Pancreas (tissue), 10 donors: ENCODE measurements around the gene HIF1A. TPM values are rescaled to one million over a fixed set of nuclear protein-coding genes. Genes with fewer than 3 reads are reported as not detected.

Experiments
- ATAC-seq, 4 donors: fragments of 200-7000 bp; cut with Tn5 transposase; one replicate each; pipeline versions ENCODE4 v1.8.0 to v1.9.1; 2020; ENCODE audit warnings: mild to moderate bottlenecking in 4 of 4, moderate library complexity in 4 of 4
- DNase-seq, 6 donors: peaks; one replicate each; pipeline ENCODE4 v3.0.0-alpha.2; 2020
- FAIRE-seq: peaks from 2 replicates; lab custom pipeline; 2012; peaks lifted over from hg19 to GRCh38; lab: Jason Lieb, UNC
- H3K27ac ChIP-seq, 4 donors: fragments of 200-600 bp; sonication (generic); 1 replicate in 3 of 4; 2 replicates in 1 of 4; pipeline versions ENCODE4 v1.5.0 to v1.8.0; 2020
- H3K27me3 ChIP-seq, 4 donors: fragments of 200-600 bp; one replicate each; pipeline ENCODE4 v1.8.0; 2021
- H3K36me3 ChIP-seq, 3 donors: fragments of 200-600 bp; sonication (generic) in 1 of 3; one replicate each; pipeline versions ENCODE4 v1.5.0 to v1.8.0; 2020 to 2021
- H3K4me1 ChIP-seq, 3 donors: fragments of 200-600 bp; one replicate each; pipeline ENCODE4 v1.8.0; 2021
- H3K4me3 ChIP-seq, 4 donors: fragments of 200-600 bp; sonication (generic) in 2 of 4; one replicate each; pipeline versions ENCODE4 v1.5.0 to v1.8.0; 2020 to 2021
- H3K9me3 ChIP-seq, 4 donors: fragments of 200-600 bp; one replicate each; pipeline ENCODE4 v1.8.0; 2021
- CTCF ChIP-seq, 4 donors: fragments of 200-600 bp; sonication (generic) in 3 of 4; IDR thresholded peaks; one replicate each; pipeline versions ENCODE4 v1.5.0 to v1.8.0; 2021; ENCODE audit warnings: antibody characterized with exemption in 4 of 4
- WGBS, 2 donors: extraction: QIAGEN DNeasy Blood & Tissue Kit; methylation state at CpG; one replicate each; pipeline ENCODE4 v1.1.7; 2013; 5-methylcytosine and 5-hydroxymethylcytosine counted together
- intact Hi-C, 3 donors: fragments of 100-400 bp; cut with DNase I; formaldehyde crosslinking; loops; one replicate each; pipeline versions ENCODE4 v1.11.1 to v1.14.2; 2022
- polyA plus RNA-seq, 2 donors: library from polyadenylated mRNA; stranded (reverse); fragments of 200-250 nt; gene quantifications; one replicate each; pipeline ENCODE4 v1.2.3, GENCODE V29; 2013
- total RNA-seq, 6 donors: library from RNA; stranded (reverse); fragmentation: NEBNext Ultra II Directional in 4 of 6; extraction: Animal tissue kit (Norgen Biotek cat#: 25700) in 4 of 6; gene quantifications; one replicate each; pipeline versions ENCODE4 v1.2.1 to v1.2.4, GENCODE V29; 2021 to 2023
- donor health status: healthy with polysubstance abuse.
- donor health status: DM: no; HTN: no; CAD: no; lungs with moderate emphysema.
- donor health status: DM: no; HTN: no; CAD: no.
- donor health status: control.
- donor health status: control.
- donor health status: Bipolar disorder and iron deficiency.
- donor health status: DM: yes; HTN: yes; CAD: no.
- donor health status: DM: no; HTN: no; CAD: no.
- donor health status: DM: no; HTN: no; CAD: no.
- donor health status: DM: yes; HTN: yes; CAD: no.

HIF1A gene
- total and polyA plus RNA-seq, 8 donors, result 10.6 to 97.4 (median 27.0) TPM

GRCh38 chr14:61678975-61679374 lies 16.3 kb upstream of the HIF1A start:
- Histone ChIP-seq H3K36me3 (no peaks in the 10 kb centered on the region), H3K9me3 (no peaks in the 10 kb centered on the region), H3K27ac (no peak overlapping the region), H3K27me3 (no peaks in the 10 kb centered on the region), H3K4me1 (no peaks in the 10 kb centered on the region), H3K4me3 (no peak overlapping the region)
- TF ChIP-seq CTCF (IDR thresholded peaks at IDR 0.05), result no peak
- ATAC-seq, result no peak
- intact Hi-C loops, result no loop called here
- FAIRE-seq, result no peak
- WGBS, 2 donors, result 77 to 78% methylated on average over 2 of the region's 2 CpGs
- DNase-seq, result no peak

DNA sequence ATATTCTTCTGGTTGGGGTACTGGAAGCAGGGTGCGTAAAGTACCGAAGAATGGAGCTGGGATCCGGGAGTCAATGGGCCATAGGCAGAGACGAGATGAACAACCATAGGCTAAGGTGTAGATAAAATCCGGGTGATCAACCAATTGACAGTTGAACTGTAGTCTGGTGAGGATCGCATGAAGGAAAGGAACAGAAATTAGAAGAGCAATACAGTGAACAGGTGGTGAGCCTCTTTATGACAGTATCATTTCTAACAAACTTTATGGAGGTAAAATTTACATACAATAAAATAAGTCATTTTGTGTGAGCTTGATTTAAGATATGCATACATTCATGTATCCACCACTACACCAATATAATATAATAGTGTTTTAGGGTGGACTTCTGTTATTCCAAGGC lies 13.9 kb upstream of the HIF1A start:
- Histone ChIP-seq H3K27ac (no peak overlapping the region), H3K4me1 (no peaks in the 10 kb centered on the region), H3K4me3 (no peak overlapping the region), H3K9me3 (no peaks in the 10 kb centered on the region), H3K36me3 (no peaks in the 10 kb centered on the region), H3K27me3 (no peaks in the 10 kb centered on the region)
- intact Hi-C loops, result no loop called here
- TF ChIP-seq CTCF (IDR thresholded peaks at IDR 0.05), result no peak
- WGBS, 2 donors, result 86 to 92% methylated on average over 6 of the region's 6 CpGs
- DNase-seq (no peak), FAIRE-seq (no peak), ATAC-seq (no peak)

DNA sequence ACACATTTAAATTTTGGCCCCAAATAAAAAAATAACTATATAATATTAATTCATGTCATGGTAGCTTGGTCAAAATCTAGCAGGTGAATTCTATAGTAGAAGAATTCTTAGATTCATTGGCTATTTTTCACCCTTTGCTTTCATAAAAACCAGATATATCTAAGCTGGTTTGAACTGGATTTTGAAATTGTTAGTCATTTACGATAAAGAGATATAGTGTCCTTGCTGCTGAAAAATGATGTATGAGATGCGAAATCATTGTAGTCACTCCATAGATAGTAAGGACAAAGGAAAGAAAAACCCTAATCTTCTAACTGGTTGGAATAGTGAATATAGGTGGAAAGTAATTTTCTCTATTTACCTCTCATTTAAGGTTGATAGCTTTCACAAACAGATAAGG lies 12.2 kb upstream of the HIF1A start:
- ATAC-seq, result no peak
- no peaks in the 10 kb centered on the region for H3K27me3 ChIP-seq
- H3K36me3 ChIP-seq, result no peaks in the 10 kb centered on the region
- intact Hi-C loops, result no loop called here
- H3K27ac ChIP-seq, result no peak overlapping the region
- H3K4me3 ChIP-seq, result no peak overlapping the region
- TF ChIP-seq CTCF (IDR thresholded peaks at IDR 0.05), result no peak
- no peaks in the 10 kb centered on the region for H3K4me1 ChIP-seq
- H3K9me3 ChIP-seq, result no peaks in the 10 kb centered on the region
- FAIRE-seq, result no peak
- no peak for DNase-seq
- WGBS, 2 donors, result 87 to 88% methylated on average over 2 of the region's 2 CpGs

DNA sequence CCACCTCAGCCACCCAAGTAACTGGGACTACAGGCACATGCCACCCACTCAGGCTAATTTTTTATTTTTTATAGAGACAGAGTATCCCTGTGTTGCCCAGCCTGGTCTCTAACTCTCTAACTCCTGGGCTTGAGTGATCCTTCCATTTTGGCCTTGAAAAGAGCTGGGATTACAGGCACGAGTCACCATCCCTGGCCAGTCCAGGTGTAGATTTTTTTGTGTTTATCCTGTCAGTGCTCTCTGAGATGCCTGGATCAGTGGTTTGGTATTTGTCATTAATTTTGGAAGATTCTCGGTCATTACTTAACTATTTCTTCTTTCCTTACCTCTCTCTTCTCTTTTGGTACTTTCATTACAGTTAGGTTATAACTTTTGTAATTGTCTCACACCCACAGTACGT lies 5.3 kb upstream of the HIF1A start:
- no peak for ATAC-seq

More for the DNA sequence above, 5.3 kb upstream of the HIF1A start:
- Histone ChIP-seq H3K36me3 (no peaks in the 10 kb centered on the region), H3K4me1 (peaks cover 0 to 5% (median 0%) of the 10 kb centered on the region in 3 donors), H3K4me3 (no peak overlapping the region), H3K27me3 (no peaks in the 10 kb centered on the region), H3K9me3 (no peaks in the 10 kb centered on the region), H3K27ac (no peak overlapping the region)
- 54 to 60% methylated on average over 3 of the region's 3 CpGs for WGBS, 2 donors
- intact Hi-C loops, result no loop called here
- no peak for FAIRE-seq
- TF ChIP-seq CTCF (IDR thresholded peaks at IDR 0.05), result no peak
- no peak for DNase-seq
